HG03139 (cell line): ENCODE results near the gene SYT3.

Experiments
- ATAC-seq: cut with Tn5 transposase; IDR thresholded peaks from one replicate; pipeline ENCODE4 v1.9.1; 2021; ENCODE audit not compliant: unreplicated experiment

Gene SYT3

GRCh38 chr19:50661766-50662650, 22.3 kb upstream of the SYT3 start:
- no peak for ATAC-seq

- ATAC-seq, result no peak
Measured at GRCh38 chr19:50661023-50661422, 21.3 kb upstream of the SYT3 start.

- no peak for ATAC-seq
Measured at GRCh38 chr19:50660088-50660366, 20.3 kb upstream of the SYT3 start.

GRCh38 chr19:50659318-50660087, 19.8 kb upstream of the SYT3 start:
- no peak for ATAC-seq

- no peak for ATAC-seq
Measured at GRCh38 chr19:50658441-50659317, 19.0 kb upstream of the SYT3 start.

GRCh38 chr19:50657712-50658440, 18.2 kb upstream of the SYT3 start:
- no peak for ATAC-seq

GRCh38 chr19:50657222-50657669, 17.6 kb upstream of the SYT3 start:
- ATAC-seq, result no peak

GRCh38 chr19:50654882-50655281, 15.2 kb upstream of the SYT3 start:
- no peak for ATAC-seq

- ATAC-seq, result no peak
Measured at GRCh38 chr19:50652722-50653121, 13.0 kb upstream of the SYT3 start.

GRCh38 chr19:50651174-50651573, 11.5 kb upstream of the SYT3 start:
- no peak for ATAC-seq

- no peak for ATAC-seq
Measured at GRCh38 chr19:50649433-50650391, 10.0 kb upstream of the SYT3 start, which contains the start of gene C19orf81. C19orf81 (plus strand) TSS chr19:50649445; CDS start chr19:50649445, 0 bp downstream.

- no peak for ATAC-seq
Measured at GRCh38 chr19:50648659-50649058, 9.0 kb upstream of the SYT3 start.

- ATAC-seq, result no peak
Measured at GRCh38 chr19:50647879-50648615, 8.4 kb upstream of the SYT3 start.

GRCh38 chr19:50646074-50646807, 6.6 kb upstream of the SYT3 start:
- no peak for ATAC-seq

GRCh38 chr19:50645107-50645506, 5.4 kb upstream of the SYT3 start:
- ATAC-seq, result no peak

- no peak for ATAC-seq
Measured at GRCh38 chr19:50644315-50644915, 4.7 kb upstream of the SYT3 start.

- no peak for ATAC-seq
Measured at GRCh38 chr19:50640368-50640767, 687 bp upstream of the SYT3 start.

GRCh38 chr19:50638600-50638999, 1.1 kb downstream of the SYT3 start:
- no peak for ATAC-seq
